AG10803 (cell line): ENCODE data around the gene TMCC2.
A peak's percentile ranks its signal among the peaks of the same experiment; 100 is the strongest.

ENCODE experiments used
- DNase-seq: peaks from one replicate; pipeline ENCODE4 v3.0.0; 2010; ENCODE audit warnings: low read depth
- H3K4me3 ChIP-seq: 2 replicates; pipeline ENCODE4 v1.5.1; 2011; ENCODE audit warnings: mild to moderate bottlenecking, low read length, control low read depth
- CTCF ChIP-seq: conservative IDR thresholded peaks from 2 replicates; pipeline ENCODE4 v1.5.1; 2011; ENCODE audit warnings: mild to moderate bottlenecking, low read length, control low read depth, inconsistent platforms

TMCC2 gene

GRCh38 chr1:205199931-205200299 is 27.8 kb upstream of the TMCC2 start:
- no peak overlapping the region for H3K4me3 ChIP-seq
- no peak for DNase-seq
- TF ChIP-seq CTCF, result no peak

- no peak for TF ChIP-seq CTCF
- no peak overlapping the region for H3K4me3 ChIP-seq
- peak; percentile 47 for DNase-seq
These were observed 23.2 kb upstream of the TMCC2 start for GRCh38 chr1:205204552-205204951.

- H3K4me3 ChIP-seq, result no peak overlapping the region
- no peak for TF ChIP-seq CTCF
- no peak for DNase-seq
These were observed 22.7 kb upstream of the TMCC2 start for GRCh38 chr1:205205055-205205454.

- no peak overlapping the region for H3K4me3 ChIP-seq
- no peak for DNase-seq
- TF ChIP-seq CTCF, result no peak
These were observed 18.9 kb upstream of the TMCC2 start for GRCh38 chr1:205208811-205209210.

- TF ChIP-seq CTCF, result no peak
- peak overlapping the region; percentile 85 for H3K4me3 ChIP-seq
- peak; percentile 15 for DNase-seq
These were observed 17.0 kb upstream of the TMCC2 start for GRCh38 chr1:205210756-205211168.

- peak; percentile 96 for DNase-seq
- H3K4me3 ChIP-seq, result peak within 1 kb of the TSS; percentile 85
- TF ChIP-seq CTCF, result 0 out of 2 replicates have a peak, but pooled peaks have one; percentile 7
These were observed 16.4 kb upstream of the TMCC2 start, which contains the start of gene DSTYK for GRCh38 chr1:205211169-205211838. Gene DSTYK (minus strand): TSS chr1:205211702. CDS start chr1:205211535, 167 bp downstream.

- peak overlapping the region; percentile 85 for H3K4me3 ChIP-seq
- no peak for TF ChIP-seq CTCF
- no peak for DNase-seq
These were observed 15.8 kb upstream of the TMCC2 start for GRCh38 chr1:205211839-205212536.
